ENCODE data around the gene ADAMTS17.

ADAMTS17 gene

DNA sequence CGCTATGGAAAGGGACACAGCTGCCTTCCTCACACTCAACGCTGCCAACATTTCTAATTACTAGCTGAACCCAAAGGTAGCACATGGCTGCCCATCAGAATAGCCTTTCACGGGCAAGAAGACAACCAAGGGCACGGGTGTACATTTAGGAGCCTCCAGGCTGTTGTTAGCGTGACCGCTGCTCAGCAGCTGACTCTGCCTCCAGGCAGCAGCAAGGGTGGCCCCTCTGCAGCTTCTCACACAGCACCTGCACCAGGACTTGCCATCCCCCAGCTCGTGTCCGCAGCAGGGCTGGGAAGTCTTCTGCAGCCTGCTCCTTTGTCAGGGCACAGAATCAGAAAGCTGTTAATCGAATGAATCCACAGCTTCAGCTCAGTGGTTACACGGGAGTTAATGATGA, 146.8 kb downstream of the ADAMTS17 start:
- no peak for TF ChIP-seq MYC (IDR thresholded peaks at IDR 0.05; ENCODE audit: low read depth, low read length)
- TF ChIP-seq, protein P1, sequence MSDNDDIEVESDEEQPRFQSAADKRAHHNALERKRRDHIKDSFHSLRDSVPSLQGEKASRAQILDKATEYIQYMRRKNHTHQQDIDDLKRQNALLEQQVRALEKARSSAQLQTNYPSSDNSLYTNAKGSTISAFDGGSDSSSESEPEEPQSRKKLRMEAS (IDR thresholded peaks at IDR 0.05; ENCODE audit: low read depth, low read length) = no peak
- TF ChIP-seq, protein P2, sequence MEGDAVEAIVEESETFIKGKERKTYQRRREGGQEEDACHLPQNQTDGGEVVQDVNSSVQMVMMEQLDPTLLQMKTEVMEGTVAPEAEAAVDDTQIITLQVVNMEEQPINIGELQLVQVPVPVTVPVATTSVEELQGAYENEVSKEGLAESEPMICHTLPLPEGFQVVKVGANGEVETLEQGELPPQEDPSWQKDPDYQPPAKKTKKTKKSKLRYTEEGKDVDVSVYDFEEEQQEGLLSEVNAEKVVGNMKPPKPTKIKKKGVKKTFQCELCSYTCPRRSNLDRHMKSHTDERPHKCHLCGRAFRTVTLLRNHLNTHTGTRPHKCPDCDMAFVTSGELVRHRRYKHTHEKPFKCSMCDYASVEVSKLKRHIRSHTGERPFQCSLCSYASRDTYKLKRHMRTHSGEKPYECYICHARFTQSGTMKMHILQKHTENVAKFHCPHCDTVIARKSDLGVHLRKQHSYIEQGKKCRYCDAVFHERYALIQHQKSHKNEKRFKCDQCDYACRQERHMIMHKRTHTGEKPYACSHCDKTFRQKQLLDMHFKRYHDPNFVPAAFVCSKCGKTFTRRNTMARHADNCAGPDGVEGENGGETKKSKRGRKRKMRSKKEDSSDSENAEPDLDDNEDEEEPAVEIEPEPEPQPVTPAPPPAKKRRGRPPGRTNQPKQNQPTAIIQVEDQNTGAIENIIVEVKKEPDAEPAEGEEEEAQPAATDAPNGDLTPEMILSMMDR (IDR thresholded peaks at IDR 0.05; ENCODE audit: low read depth, low read length) = no peak
- TF ChIP-seq POLR2A (IDR thresholded peaks at IDR 0.05; ENCODE audit: extremely low read depth, insufficient read length) = no peak
- no peak overlapping the region for H3K4me3 ChIP-seq (ENCODE audit: low read depth, low read length)
- DNase-seq (ENCODE audit: low read depth) = no peak

DNA sequence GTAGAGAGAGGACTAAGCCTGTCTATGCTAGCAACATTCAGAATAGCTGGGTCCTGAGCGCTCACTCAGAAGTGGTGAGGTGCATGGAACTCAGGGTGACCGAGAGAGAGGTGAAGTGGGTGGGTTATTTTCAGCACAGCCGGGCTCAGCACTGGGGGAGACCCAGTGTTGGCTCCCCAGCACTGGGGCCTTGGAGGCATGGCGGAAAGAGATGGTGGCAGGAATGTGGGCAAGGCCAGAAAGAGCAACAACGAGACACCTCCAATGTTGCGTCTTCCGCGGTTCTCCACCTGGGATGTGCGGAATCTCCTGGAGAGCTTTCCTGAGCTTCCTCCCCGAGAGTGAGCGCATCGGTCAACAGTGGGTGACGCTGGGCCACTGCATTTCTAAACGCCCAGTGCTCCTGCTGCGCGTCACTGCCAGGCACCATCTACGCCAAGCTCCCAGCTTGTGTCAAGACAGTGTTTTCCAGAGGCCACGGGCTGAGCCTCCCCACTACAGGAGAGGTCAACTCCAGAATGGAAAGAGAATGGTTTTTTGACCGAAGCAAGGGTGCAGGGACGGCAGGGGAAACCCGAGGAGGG, 148.4 kb downstream of the ADAMTS17 start:
- no peak overlapping the region for H3K4me3 ChIP-seq (ENCODE audit: low read depth, low read length)
- no peak for DNase-seq (ENCODE audit: low read depth)
- TF ChIP-seq, protein P1 (IDR thresholded peaks at IDR 0.05; ENCODE audit: low read depth, low read length) = no peak
- TF ChIP-seq, protein P2 (IDR thresholded peaks at IDR 0.05; ENCODE audit: low read depth, low read length) = no peak
- TF ChIP-seq POLR2A (IDR thresholded peaks at IDR 0.05; ENCODE audit: extremely low read depth, insufficient read length) = no peak
- TF ChIP-seq MYC (IDR thresholded peaks at IDR 0.05; ENCODE audit: low read depth, low read length) = no peak

DNA sequence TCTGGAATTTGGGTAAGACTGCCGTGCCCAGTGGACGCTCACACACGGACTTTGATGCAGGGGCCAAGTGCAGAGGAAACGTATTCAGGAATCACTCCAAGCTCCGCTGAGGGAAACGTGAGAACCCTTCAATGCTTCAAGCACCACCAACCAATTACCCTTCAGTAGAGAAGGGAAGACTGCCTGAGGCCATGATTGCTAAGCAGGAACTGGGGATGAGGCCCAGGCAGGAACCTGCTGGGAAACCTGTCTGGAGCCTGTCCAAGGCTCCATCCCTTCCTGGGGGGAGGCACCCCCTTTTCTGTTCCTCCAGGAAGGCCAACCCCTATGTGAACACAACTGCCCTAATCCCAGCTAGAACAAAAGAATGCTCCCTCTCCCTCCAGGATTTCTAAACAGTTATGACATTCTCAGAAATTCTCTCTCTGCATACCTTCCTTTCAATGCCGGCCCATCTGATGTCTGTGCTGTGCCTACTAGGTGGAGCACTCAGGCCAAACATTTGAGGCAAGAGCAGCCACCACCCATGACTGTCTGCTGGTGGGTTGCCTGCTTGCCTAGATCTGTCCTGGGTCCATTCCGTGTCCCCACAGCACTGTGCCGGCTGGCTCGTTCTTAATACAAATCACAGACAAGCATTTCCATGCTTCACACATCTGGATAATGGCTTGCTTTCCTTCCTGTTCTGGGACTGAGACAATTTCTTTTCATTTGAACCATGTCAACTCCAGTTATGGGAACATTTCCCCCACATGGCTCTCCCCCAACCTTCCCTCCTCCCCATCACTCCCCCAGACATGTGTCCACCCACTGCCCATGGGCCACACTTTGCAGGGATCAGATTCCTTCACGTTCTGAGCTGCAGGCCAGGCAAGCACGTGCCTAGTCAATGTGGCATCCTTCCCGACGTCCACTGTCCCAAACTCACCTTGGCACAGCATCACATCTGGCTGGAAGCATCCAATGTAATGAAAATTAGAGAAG, 149.4 kb downstream of the ADAMTS17 start:
- no peak for TF ChIP-seq POLR2A (IDR thresholded peaks at IDR 0.05; ENCODE audit: extremely low read depth, insufficient read length)
- TF ChIP-seq, protein P2 (IDR thresholded peaks at IDR 0.05; ENCODE audit: low read depth, low read length) = no peak
- TF ChIP-seq, protein P1 (IDR thresholded peaks at IDR 0.05; ENCODE audit: low read depth, low read length) = no peak
- no peak for TF ChIP-seq MYC (IDR thresholded peaks at IDR 0.05; ENCODE audit: low read depth, low read length)
- no peak overlapping the region for H3K4me3 ChIP-seq (ENCODE audit: low read depth, low read length)
- no peak for DNase-seq (ENCODE audit: low read depth)

DNA sequence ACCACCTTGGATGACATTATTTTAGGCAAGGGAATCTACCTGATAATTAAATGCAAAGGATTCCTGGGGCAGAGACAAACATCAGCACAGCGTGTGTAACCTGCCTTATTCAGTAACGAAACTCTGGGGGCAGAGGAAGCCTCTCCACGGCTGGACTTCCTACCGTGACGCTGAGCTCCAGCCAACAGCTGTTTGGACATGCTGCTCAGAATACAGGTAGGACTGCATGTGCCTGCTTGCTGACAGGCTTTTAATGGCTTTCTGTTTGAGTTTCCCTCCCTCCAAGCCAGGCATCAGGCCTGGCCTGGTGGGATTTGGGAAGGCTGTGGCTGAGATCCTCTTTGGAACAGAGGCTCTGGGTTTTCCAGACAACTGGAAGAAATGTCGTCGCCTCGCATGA, 150.6 kb downstream of the ADAMTS17 start:
- no peak for DNase-seq (ENCODE audit: low read depth)
- TF ChIP-seq, protein P2 (IDR thresholded peaks at IDR 0.05; ENCODE audit: low read depth, low read length) = no peak
- TF ChIP-seq MYC (IDR thresholded peaks at IDR 0.05; ENCODE audit: low read depth, low read length) = no peak
- TF ChIP-seq, protein P1 (IDR thresholded peaks at IDR 0.05; ENCODE audit: low read depth, low read length) = no peak
- no peak for TF ChIP-seq POLR2A (IDR thresholded peaks at IDR 0.05; ENCODE audit: extremely low read depth, insufficient read length)
- H3K4me3 ChIP-seq (ENCODE audit: low read depth, low read length) = no peak overlapping the region

DNA sequence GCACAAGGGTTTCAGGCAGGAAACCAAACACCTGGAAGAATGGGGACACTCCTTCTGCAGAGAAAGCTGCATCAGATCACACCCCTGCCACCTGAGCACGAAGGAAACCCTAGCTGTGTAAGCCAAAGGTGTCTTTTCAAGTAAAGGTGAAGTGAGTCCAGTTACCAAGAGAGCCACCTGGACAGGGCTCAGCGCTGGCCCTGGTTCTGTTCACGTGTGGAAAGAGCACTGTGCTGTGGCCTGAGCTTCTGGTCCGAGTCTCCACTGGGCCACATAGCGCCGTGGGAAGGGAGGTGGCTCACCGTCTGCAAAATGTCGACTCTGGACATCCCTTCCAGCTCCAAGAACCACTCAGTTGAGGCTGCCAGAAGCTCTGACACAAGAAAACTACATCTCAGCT, 151.1 kb downstream of the ADAMTS17 start:
- DNase-seq (ENCODE audit: low read depth) = no peak
- no peak for TF ChIP-seq MYC (IDR thresholded peaks at IDR 0.05; ENCODE audit: low read depth, low read length)
- TF ChIP-seq, protein P1 (IDR thresholded peaks at IDR 0.05; ENCODE audit: low read depth, low read length) = no peak
- TF ChIP-seq POLR2A (IDR thresholded peaks at IDR 0.05; ENCODE audit: extremely low read depth, insufficient read length) = no peak
- TF ChIP-seq, protein P2 (IDR thresholded peaks at IDR 0.05; ENCODE audit: low read depth, low read length) = no peak
- H3K4me3 ChIP-seq (ENCODE audit: low read depth, low read length) = no peak overlapping the region
